ENCODE data around the gene ABI3BP.

DNA sequence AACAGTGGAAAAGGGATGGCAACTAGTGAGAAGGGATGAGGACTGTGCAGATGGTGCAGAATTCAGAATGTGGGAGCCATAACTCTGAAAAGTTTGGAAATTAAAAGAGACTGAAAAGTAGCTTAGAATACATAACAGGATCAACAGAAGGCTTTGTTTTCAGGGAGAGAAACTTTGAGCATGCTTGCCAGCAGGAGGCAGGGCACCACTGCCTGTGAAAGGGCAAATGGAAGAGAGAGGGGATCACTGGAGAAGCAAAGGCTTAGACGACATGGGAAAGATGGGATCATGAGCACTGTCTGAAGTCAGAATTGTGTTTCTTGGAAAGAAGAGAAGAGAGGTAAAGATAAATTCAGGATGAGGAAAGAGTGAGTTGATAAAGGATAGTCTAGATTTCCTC, 99.6 kb downstream of the ABI3BP start:
- TF ChIP-seq MAX (IDR thresholded peaks at IDR 0.05; ENCODE audit: low read depth) (no peak), RAD21 (IDR thresholded peaks at IDR 0.05; ENCODE audit: low read length) (peak; percentile 82), MXI1 (IDR thresholded peaks at IDR 0.05; ENCODE audit: low read depth, low read length) (no peak), TAF1 (IDR thresholded peaks at IDR 0.05; ENCODE audit: borderline replicate concordance, low read depth, low read length) (no peak), CHD2 (IDR thresholded peaks at IDR 0.05; ENCODE audit: low read length, partially characterized antibody) (no peak)
- TF ChIP-seq, protein P1, sequence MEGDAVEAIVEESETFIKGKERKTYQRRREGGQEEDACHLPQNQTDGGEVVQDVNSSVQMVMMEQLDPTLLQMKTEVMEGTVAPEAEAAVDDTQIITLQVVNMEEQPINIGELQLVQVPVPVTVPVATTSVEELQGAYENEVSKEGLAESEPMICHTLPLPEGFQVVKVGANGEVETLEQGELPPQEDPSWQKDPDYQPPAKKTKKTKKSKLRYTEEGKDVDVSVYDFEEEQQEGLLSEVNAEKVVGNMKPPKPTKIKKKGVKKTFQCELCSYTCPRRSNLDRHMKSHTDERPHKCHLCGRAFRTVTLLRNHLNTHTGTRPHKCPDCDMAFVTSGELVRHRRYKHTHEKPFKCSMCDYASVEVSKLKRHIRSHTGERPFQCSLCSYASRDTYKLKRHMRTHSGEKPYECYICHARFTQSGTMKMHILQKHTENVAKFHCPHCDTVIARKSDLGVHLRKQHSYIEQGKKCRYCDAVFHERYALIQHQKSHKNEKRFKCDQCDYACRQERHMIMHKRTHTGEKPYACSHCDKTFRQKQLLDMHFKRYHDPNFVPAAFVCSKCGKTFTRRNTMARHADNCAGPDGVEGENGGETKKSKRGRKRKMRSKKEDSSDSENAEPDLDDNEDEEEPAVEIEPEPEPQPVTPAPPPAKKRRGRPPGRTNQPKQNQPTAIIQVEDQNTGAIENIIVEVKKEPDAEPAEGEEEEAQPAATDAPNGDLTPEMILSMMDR (IDR thresholded peaks at IDR 0.05), result peak; percentile 67
